ENCODE measurements around the gene PUM1. TPM values are rescaled to one million over a fixed set of nuclear protein-coding genes. Genes with fewer than 3 reads are reported as not detected.

PUM1 gene
- total RNA-seq, 1 donor = 61.1 TPM

GRCh38 chr1:30919025-30919881 is 146.3 kb downstream of the PUM1 start:
- no peak overlapping the region for H3K4me3 ChIP-seq (ENCODE audit: low read depth, low read length)
- DNase-seq (ENCODE audit: low read depth) = peak; percentile 58
- TF ChIP-seq CTCF (IDR thresholded peaks at IDR 0.05; ENCODE audit: insufficient read depth, low read length) = no peak

- H3K4me3 ChIP-seq (ENCODE audit: low read depth, low read length) = no peak overlapping the region
- no peak for DNase-seq (ENCODE audit: low read depth)
- TF ChIP-seq CTCF (IDR thresholded peaks at IDR 0.05; ENCODE audit: insufficient read depth, low read length) = no peak
Observed at GRCh38 chr1:30916296-30916695, 149.2 kb downstream of the PUM1 start.

- TF ChIP-seq CTCF (IDR thresholded peaks at IDR 0.05; ENCODE audit: insufficient read depth, low read length) = no peak
Observed at GRCh38 chr1:30915491-30916230, 149.9 kb downstream of the PUM1 start.

GRCh38 chr1:30914931-30915330 is 150.6 kb downstream of the PUM1 start:
- no peak overlapping the region for H3K4me3 ChIP-seq (ENCODE audit: low read depth, low read length)
- DNase-seq (ENCODE audit: low read depth) = no peak
- TF ChIP-seq CTCF (IDR thresholded peaks at IDR 0.05; ENCODE audit: insufficient read depth, low read length) = no peak

More at GRCh38 chr1:30915491-30916230, 149.9 kb downstream of the PUM1 start:
- DNase-seq (ENCODE audit: low read depth) = no peak
- no peak overlapping the region for H3K4me3 ChIP-seq (ENCODE audit: low read depth, low read length)

- DNase-seq (ENCODE audit: low read depth) = no peak
- H3K4me3 ChIP-seq (ENCODE audit: low read depth, low read length) = no peak overlapping the region
- no peak for TF ChIP-seq CTCF (IDR thresholded peaks at IDR 0.05; ENCODE audit: insufficient read depth, low read length)
Observed at GRCh38 chr1:30914587-30914922, 151.0 kb downstream of the PUM1 start.

- TF ChIP-seq CTCF (IDR thresholded peaks at IDR 0.05; ENCODE audit: insufficient read depth, low read length) = no peak
- no peak overlapping the region for H3K4me3 ChIP-seq (ENCODE audit: low read depth, low read length)
- DNase-seq (ENCODE audit: low read depth) = no peak
Observed at GRCh38 chr1:30912913-30913652, 152.4 kb downstream of the PUM1 start.
